Skeletal muscle cell (primary cell): Measurements from ENCODE around the gene DNAH17.

Experiments
- DNase-seq: peaks from one replicate; pipeline ENCODE4 v3.0.0-alpha.2; 2010; ENCODE audit warnings: low read depth
- H3K4me3 ChIP-seq: 2 replicates; pipeline ENCODE4 v1.5.1; 2011; ENCODE audit warnings: low read depth, mild to moderate bottlenecking, control low read depth, low read length, moderate library complexity

Gene DNAH17

DNA sequence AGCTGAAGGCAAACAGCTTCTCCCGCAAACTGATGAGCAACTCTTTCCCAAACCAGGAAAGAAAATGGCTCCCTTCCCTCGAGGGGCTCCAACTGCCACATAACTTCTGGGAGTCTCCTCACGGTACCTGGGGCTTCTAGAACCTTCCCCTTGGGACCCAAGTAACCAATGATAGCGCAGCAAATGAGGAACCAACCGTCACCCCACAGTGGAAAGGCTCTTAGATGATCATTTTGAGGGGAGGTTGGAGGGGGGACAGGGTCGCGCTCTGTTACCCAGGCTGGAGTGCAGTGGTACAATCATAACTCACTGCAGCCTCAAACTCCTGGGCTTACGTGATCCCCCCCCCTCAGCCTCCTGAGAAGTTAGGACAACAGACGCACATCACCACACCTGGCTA is at the start of gene DNAH17:
DNAH17 (minus strand) TSS at position 101 of the 400 bp plus-strand sequence. CDS start 2,339 bp downstream, outside the sequence.
- no peak for DNase-seq
- H3K4me3 ChIP-seq: no peak within 1 kb of the TSS

GRCh38 chr17:78624324-78625151 is 47.3 kb upstream of the DNAH17 start:
- DNase-seq: no peak

DNA sequence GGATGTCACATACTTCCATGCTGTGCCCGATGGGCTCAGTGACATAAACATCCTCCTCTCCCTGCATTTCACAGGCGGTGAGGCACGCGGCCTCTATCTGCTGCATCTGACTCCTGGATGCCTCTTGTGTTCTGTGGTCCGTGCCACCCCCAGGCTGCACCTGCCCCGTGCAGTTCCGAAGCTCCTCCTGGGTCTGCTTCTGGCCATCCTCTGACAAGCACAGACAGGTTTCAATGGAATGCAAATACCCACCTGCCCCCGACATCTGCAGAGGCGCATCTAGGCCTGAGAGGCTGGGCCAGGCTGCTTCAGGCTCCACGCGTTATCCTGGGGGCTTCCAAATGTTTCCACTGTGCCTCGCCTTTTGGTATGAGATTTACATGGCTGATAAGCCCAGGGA is 46.3 kb upstream of the DNAH17 start:
- no peak for DNase-seq
- no peak overlapping the region for H3K4me3 ChIP-seq

More at GRCh38 chr17:78624324-78625151, 47.3 kb upstream of the DNAH17 start:
- H3K4me3 ChIP-seq: no peak overlapping the region

DNA sequence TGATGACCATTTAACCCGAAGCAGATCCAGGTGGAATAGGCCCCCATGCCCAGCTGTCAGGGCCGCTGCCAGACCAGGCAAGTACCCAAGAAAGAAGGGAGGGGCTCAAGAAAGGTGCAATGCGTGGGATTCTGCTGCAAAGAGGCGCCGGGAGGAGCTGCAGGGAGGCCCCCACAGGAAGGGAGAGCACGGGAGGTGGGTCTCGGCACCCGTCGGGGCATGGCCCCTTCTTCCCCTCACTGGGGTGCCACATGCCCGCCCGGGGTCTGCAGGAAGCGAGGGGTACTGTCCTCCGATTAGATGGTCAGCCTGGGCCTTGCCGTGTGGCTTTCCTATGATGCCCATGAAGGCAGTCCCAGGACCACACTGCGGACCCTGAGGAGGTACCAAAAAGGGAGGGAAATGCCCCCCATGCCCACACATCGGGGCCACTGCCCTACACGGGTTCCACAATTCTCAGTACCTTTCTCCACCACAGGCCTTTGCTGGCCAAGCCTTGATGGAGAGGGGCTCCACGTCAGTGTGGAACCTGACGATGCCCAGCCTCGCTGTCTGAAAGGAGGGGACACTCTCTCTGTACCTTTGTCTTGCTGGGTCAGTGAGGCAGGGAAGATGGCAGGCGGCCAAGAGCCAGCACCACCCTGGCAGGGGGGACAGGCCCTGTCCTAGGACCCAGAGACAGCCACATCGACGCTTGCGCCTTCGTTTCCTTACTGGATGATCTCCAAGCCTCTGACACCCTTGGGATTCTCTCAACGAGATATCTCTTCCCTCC is 45.5 kb upstream of the DNAH17 start:
- no peak overlapping the region for H3K4me3 ChIP-seq
- no peak for DNase-seq

- H3K4me3 ChIP-seq: no peak overlapping the region
- DNase-seq: no peak
Observed at GRCh38 chr17:78621720-78622490, 44.7 kb upstream of the DNAH17 start.

DNA sequence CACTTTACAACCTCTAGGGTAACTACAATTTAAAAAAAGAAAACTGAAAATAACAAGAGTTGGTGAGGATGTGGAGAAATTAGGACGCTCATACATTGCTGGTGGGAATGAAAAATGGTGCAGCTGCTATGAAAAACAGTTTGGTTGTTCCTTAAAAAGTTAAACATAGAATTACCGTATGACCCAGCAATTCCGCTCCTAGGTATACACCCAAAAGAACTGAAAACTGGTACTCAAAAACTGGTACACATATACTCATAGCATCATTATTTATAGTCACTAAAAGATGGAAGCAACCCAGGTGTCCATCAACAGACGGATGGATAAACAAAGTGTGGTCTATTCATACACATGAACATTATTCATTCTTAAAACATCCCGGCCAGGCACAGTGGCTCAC is 42.9 kb upstream of the DNAH17 start:
- H3K4me3 ChIP-seq: no peak overlapping the region
- DNase-seq: no peak

GRCh38 chr17:78619334-78619733 is 42.1 kb upstream of the DNAH17 start:
- H3K4me3 ChIP-seq: no peak overlapping the region
- DNase-seq: no peak

- no peak for DNase-seq
- no peak overlapping the region for H3K4me3 ChIP-seq
Observed at GRCh38 chr17:78618264-78619066, 41.3 kb upstream of the DNAH17 start.

DNA sequence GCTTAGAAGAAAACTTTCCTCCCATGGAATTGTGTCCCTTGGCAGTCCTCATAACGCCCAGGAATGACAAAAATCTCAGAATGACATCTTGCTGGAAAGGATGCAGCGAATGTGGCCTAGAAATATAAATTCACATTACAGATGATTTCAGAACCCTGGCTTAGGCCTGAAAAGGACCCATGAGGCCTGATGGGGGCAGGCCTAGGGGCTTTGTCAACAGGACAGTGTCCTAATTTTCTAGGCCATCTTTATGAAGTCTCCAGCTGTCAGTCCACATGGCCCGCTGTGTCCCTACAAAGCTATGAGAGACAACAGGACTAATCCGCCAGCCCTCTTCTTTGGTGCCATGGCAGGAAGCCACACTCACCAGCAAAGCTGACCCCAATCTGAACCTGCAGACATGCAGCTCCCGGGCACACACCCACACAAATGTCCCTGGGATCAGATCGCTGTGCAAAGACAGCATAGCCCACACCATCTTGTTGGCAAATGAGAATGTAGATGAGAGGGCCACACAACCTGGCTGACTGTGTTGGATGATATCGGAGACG is 40.4 kb upstream of the DNAH17 start:
- no peak for DNase-seq
- H3K4me3 ChIP-seq: no peak overlapping the region

- DNase-seq: no peak
- no peak overlapping the region for H3K4me3 ChIP-seq
Observed at GRCh38 chr17:78616946-78617345, 39.8 kb upstream of the DNAH17 start.

GRCh38 chr17:78615631-78616030 is 38.4 kb upstream of the DNAH17 start:
- DNase-seq: no peak
- no peak overlapping the region for H3K4me3 ChIP-seq

DNA sequence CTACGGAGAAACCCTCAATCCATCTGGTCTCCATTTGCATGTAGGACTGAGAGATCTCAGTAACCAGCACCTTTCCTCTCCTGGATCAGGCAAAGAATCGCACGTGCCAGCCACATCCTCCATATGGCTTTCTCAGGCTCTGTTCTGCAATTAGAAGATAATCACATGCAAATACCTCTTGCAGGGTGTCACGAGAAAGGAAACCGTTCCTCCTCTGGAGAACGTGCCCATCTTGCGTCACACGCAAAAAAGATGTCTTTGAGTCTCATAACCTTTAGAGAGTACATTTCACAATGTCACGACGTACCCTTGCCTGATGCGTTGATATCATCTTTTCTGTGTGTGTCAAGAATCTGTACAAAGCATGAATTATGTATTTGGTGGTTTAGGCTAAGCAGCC is 36.2 kb upstream of the DNAH17 start:
- DNase-seq: no peak
- H3K4me3 ChIP-seq: no peak overlapping the region

DNA sequence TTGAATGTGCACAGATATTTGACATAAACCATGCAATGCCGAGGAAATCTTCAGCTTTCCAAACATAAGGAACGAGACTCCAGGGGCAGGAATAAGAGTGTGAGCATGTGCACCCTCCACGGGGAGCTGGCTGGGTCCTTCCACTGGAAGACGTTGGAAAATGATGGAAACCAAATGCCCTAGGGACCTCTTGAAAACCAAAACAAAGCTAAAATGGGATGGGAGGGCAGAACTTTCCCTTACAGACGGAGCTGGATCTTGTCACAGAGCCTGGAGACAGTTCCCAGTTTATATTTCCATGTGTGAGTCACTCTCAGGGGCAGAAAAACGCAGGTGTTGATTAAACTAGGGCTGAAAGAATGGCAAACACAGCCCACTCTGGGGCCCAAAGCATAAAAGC is 34.4 kb upstream of the DNAH17 start:
- H3K4me3 ChIP-seq: no peak overlapping the region
- DNase-seq: no peak

DNA sequence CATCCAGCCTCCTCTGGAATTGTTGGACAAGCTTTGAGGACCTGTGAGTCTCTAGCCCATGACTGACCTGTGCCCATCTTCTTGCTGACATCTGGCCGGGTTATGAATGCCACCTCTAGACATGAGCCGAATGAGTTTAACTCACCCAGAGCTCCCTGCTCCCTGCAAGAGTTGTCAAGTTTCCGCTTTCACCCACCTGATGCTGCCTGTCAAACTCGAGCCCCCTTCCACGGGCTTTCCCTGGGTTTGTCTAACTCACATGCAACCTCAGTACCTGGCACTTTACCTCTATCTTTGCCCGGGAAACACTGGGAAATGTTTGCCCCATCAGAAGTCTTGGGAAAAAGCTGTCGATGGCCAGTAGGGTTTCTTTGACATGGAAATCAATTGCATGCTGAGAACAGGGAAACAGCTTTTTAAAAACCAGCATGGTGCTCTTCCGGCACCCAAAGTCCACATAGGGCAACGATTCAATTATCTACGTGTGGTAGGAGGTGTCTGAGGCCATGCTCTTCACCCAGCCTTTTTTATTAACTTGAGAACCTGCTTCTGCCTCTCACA is 33.8 kb upstream of the DNAH17 start:
- H3K4me3 ChIP-seq: no peak overlapping the region
- DNase-seq: no peak

- DNase-seq: no peak
- no peak overlapping the region for H3K4me3 ChIP-seq
Observed at GRCh38 chr17:78609191-78609641, 32.0 kb upstream of the DNAH17 start.

GRCh38 chr17:78608804-78609186 is 31.6 kb upstream of the DNAH17 start:
- no peak overlapping the region for H3K4me3 ChIP-seq
- no peak for DNase-seq

DNA sequence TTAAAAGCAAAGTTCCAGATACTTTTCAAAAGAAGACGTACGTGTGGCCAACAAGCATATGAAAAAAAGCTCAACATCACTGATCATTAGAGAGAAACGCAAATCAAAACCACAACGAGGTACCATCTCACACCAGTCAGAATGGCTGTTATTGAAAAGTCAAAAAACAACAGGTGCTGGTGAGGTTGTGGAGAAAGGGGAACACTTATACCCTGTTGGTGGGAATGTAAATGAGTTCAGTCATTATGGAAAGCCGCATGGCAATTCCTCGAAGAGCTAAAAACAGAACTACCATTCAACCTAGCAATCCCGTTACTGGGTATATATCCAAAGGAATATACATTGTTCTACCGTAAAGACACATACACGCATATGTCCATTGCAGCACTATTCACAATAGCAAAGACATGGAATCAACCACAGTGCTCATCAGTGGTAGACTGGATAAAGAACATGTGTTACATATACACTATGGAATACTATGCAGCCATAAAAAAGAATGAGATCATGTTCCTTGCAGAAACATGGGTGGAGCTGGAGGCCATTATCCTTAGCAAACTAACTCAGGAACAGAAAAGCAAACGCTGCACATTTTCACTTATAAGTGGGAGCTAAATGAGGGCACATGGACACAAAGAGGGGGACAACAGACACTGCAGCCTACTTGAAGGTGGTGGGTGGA is 31.1 kb upstream of the DNAH17 start:
- no peak overlapping the region for H3K4me3 ChIP-seq
- DNase-seq: no peak

DNA sequence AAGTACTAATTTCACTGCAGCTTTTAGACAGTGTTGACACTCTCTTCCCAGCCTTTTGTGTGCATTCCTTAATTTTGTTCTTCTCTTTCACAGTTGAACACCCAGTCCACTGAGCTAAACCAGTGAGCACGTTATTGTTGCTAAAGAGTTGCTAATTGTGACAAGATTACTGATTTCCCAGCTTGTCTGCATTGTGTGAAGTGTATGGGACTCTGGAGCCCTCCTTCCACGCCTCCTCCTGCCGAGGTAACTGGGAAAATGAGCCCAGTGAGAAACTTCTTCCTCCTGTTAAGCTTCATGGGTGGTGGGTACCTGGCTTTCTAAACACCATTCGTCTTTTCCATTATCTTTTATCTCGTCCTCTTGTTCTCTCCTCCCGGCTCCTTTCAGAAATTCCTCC is 29.8 kb upstream of the DNAH17 start:
- no peak for DNase-seq
- H3K4me3 ChIP-seq: no peak overlapping the region
